Measurements from ENCODE around the gene ADGRL2. TPM values are rescaled to one million over a fixed set of nuclear protein-coding genes. Genes with fewer than 3 reads are reported as not detected.

ADGRL2 gene
- total RNA-seq, 1 experiment from 2014 or later = not detected

GRCh38 chr1:82032068-82032467 lies 231.3 kb downstream of the ADGRL2 start:
- no peak for DNase-seq (ENCODE audit: low spot score)
- in situ Hi-C loops (cut with HindIII; ENCODE audit: low sequenced_read_pairs) = no loop called here

GRCh38 chr1:82034812-82035211 lies 234.1 kb downstream of the ADGRL2 start:
- in situ Hi-C loops (cut with HindIII; ENCODE audit: low sequenced_read_pairs) = no loop called here
- DNase-seq (ENCODE audit: low spot score) = no peak
